GM12875 (cell line): ENCODE results near the gene CPXM2.

Source experiments
- H3K4me3 ChIP-seq: one replicate; pipeline ENCODE4 v1.5.1; 2011; ENCODE audit warnings: low read depth, low read length, control low read depth
- CTCF ChIP-seq: IDR thresholded peaks from 2 replicates; pipeline ENCODE4 v1.5.1; 2011; ENCODE audit warnings: low read depth, mild to moderate bottlenecking, control low read depth, inconsistent platforms, low read length, moderate library complexity, borderline replicate concordance; ENCODE audit not compliant: insufficient read depth

CPXM2 gene

GRCh38 chr10:123890226-123890625 is 1.4 kb downstream of the CPXM2 start:
- no peak overlapping the region for H3K4me3 ChIP-seq
- no peak for TF ChIP-seq CTCF

GRCh38 chr10:123889821-123890220 is 1.8 kb downstream of the CPXM2 start:
- H3K4me3 ChIP-seq, result no peak overlapping the region
- no peak for TF ChIP-seq CTCF

GRCh38 chr10:123888751-123889150 is 2.9 kb downstream of the CPXM2 start:
- TF ChIP-seq CTCF, result no peak
- no peak overlapping the region for H3K4me3 ChIP-seq

- no peak overlapping the region for H3K4me3 ChIP-seq
- no peak for TF ChIP-seq CTCF
Observed at GRCh38 chr10:123888256-123888655, 3.4 kb downstream of the CPXM2 start.

- H3K4me3 ChIP-seq, result no peak overlapping the region
- no peak for TF ChIP-seq CTCF
Observed at GRCh38 chr10:123886292-123886691, 5.3 kb downstream of the CPXM2 start.

GRCh38 chr10:123885406-123886170 is 6.0 kb downstream of the CPXM2 start:
- no peak overlapping the region for H3K4me3 ChIP-seq
- no peak for TF ChIP-seq CTCF

GRCh38 chr10:123884907-123885381 is 6.7 kb downstream of the CPXM2 start:
- no peak for TF ChIP-seq CTCF

More at GRCh38 chr10:123884907-123885381, 6.7 kb downstream of the CPXM2 start:
- no peak overlapping the region for H3K4me3 ChIP-seq
